Gastroesophageal sphincter (tissue), 4 donors: Measurements from ENCODE around the gene DGLUCY. TPM values are rescaled to one million over a fixed set of nuclear protein-coding genes. Genes with fewer than 3 reads are reported as not detected.

Experiments
- ATAC-seq: fragments of 150-250 bp; one replicate; pipeline ENCODE4 v1.9.1; 2016; ENCODE audit warnings: mild to moderate bottlenecking, moderate library complexity
- H3K27ac ChIP-seq, 4 donors: fragments of 200-600 bp; sonication (generic) in 3 of 4; 1 replicate in 3 of 4; 2 replicates in 1 of 4; pipeline ENCODE4 v1.5.1; 2016 to 2019
- H3K27me3 ChIP-seq: fragments of 200-600 bp; sonication (generic); one replicate; pipeline ENCODE4 v1.5.1; 2019
- H3K36me3 ChIP-seq, 2 donors: fragments of 200-600 bp; sonication (generic); one replicate each; pipeline ENCODE4 v1.5.1; 2019; ENCODE audit warnings: control low read depth in 1 of 2
- H3K4me1 ChIP-seq, 3 donors: fragments of 200-600 bp; sonication (generic); 1 replicate in 2 of 3; 2 replicates in 1 of 3; pipeline ENCODE4 v1.5.1; 2016 to 2019; ENCODE audit warnings: control low read depth in 2 of 3
- H3K4me3 ChIP-seq, 2 donors: fragments of 200-600 bp; sonication (generic); one replicate each; pipeline ENCODE4 v1.5.1; 2019; ENCODE audit warnings: mild to moderate bottlenecking in 1 of 2, moderate library complexity in 1 of 2
- H3K9me3 ChIP-seq, 3 donors: fragments of 200-600 bp; sonication (generic); one replicate each; pipeline ENCODE4 v1.5.1; 2017 to 2019; ENCODE audit warnings: control low read depth in 2 of 3
- CTCF ChIP-seq, 4 experiments: fragments of 200-600 bp in 2 of 4; fragments of 450-650 bp in 2 of 4; sonication (generic) in 1 of 4; IDR thresholded peaks; one replicate each; pipeline ENCODE4 v1.5.1; 2017 to 2019; ENCODE audit warnings: antibody characterized with exemption in 4 of 4, mild to moderate bottlenecking in 2 of 4, moderate library complexity in 2 of 4
- EP300 ChIP-seq: sonication (generic); formaldehyde crosslinking; IDR thresholded peaks from one replicate; pipeline ENCODE4 v1.6.1; 2017; ENCODE audit warnings: antibody characterized with exemption, mild to moderate bottlenecking
- POLR2A ChIP-seq, 2 donors: fragments of 450-650 bp; IDR thresholded peaks; one replicate each; pipeline ENCODE4 v1.6.1; 2017; ENCODE audit warnings: antibody characterized with exemption in 2 of 2, mild to moderate bottlenecking in 2 of 2, moderate library complexity in 1 of 2
- POLR2AphosphoS5 ChIP-seq: sonication (generic); formaldehyde crosslinking; IDR thresholded peaks from one replicate; pipeline ENCODE4 v1.6.1; 2017; ENCODE audit warnings: antibody characterized with exemption
- WGBS, 2 donors: methylation state at CpG; one replicate each; pipeline ENCODE4 v1.1.5; 2018; ENCODE audit warnings: low coverage in 1 of 2; 5-methylcytosine and 5-hydroxymethylcytosine counted together
- total RNA-seq, 4 donors: library from RNA; depleted of rRNA; stranded (reverse); fragments of >200 nt; gene quantifications; one replicate each; pipeline ENCODE4 v1.1.0, GENCODE V29; 2016

Gene DGLUCY
- total RNA-seq, 4 donors from 2014 or later: 52.8 to 118 (median 77.3) TPM

GRCh38 chr14:91184559-91184958, 70.7 kb downstream of the DGLUCY start:
- TF ChIP-seq CTCF (IDR thresholded peaks at IDR 0.05) (no peak), EP300 (no peak), POLR2A (IDR thresholded peaks at IDR 0.05) (no peak), POLR2AphosphoS5 (no peak)
- ATAC-seq: no peak
- H3K4me1 ChIP-seq: no peaks in the 10 kb centered on the region
- H3K27ac ChIP-seq: no peak overlapping the region
- no peaks in the 10 kb centered on the region for H3K9me3 ChIP-seq
- H3K4me3 ChIP-seq: no peak overlapping the region
- peaks cover 0 to 97% of the 10 kb centered on the region in 2 donors for H3K36me3 ChIP-seq
- no peaks in the 10 kb centered on the region for H3K27me3 ChIP-seq

DNA sequence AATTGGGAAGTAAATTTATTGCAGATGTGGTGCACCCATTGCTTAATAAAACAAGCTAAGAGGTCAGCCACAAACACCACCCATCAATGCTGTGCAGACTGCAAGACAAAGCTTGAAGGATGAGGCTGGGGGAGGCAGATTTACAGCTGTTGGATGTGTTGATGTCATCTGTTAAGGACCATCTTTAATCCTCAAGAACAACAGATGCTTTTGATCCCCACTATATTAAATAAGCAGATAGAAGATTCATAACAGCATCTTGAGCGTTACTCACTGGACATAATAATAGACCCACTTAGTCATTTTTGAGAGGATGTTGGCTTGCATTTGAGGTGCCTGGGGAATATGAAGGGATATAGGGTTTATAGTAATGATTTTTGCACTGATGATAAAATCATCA, 71.8 kb downstream of the DGLUCY start:
- no peak for ATAC-seq
- H3K27ac ChIP-seq: no peak overlapping the region
- no peaks in the 10 kb centered on the region for H3K27me3 ChIP-seq
- TF ChIP-seq POLR2A (IDR thresholded peaks at IDR 0.05) (no peak), CTCF (IDR thresholded peaks at IDR 0.05) (no peak), EP300 (no peak), POLR2AphosphoS5 (no peak)
- 7 to 13% methylated on average over 1 of the region's 1 CpG for WGBS, 2 donors
- H3K9me3 ChIP-seq: no peaks in the 10 kb centered on the region
- H3K4me1 ChIP-seq: no peaks in the 10 kb centered on the region
- no peak overlapping the region for H3K4me3 ChIP-seq
- H3K36me3 ChIP-seq: peaks cover 0 to 96% of the 10 kb centered on the region in 2 donors

GRCh38 chr14:91186515-91187066, 72.7 kb downstream of the DGLUCY start:
- Histone ChIP-seq H3K36me3 (peaks cover 0 to 96% of the 10 kb centered on the region in 2 donors), H3K27ac (no peak overlapping the region), H3K4me3 (no peak overlapping the region), H3K4me1 (no peaks in the 10 kb centered on the region), H3K27me3 (no peaks in the 10 kb centered on the region), H3K9me3 (no peaks in the 10 kb centered on the region)
- ATAC-seq: no peak
- 85 to 96% methylated on average over 3 of the region's 4 CpGs for WGBS, 2 donors
- TF ChIP-seq EP300 (no peak), POLR2AphosphoS5 (no peak), CTCF (IDR thresholded peaks at IDR 0.05) (no peak), POLR2A (IDR thresholded peaks at IDR 0.05) (no peak)

DNA sequence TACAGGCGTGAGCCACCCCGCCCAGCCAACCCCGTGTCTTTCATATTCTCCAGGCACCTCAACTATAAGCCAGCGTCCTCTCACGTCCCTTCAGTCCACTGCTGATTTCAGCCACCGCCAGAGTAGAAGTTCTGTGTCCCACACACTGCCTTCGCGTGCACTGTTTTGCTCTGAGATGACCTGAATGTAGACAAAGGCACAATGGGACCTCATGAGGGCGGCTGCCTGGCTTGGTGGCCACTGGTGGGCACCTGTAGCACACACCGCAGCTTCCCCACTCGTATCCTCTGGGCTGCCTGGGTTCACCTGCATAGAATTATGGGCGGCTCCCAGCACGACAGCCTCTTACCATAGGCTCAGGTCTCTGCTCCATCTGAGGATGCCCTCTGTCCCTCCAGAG, 73.4 kb downstream of the DGLUCY start:
- Histone ChIP-seq H3K27ac (no peak overlapping the region), H3K27me3 (no peaks in the 10 kb centered on the region), H3K4me1 (no peaks in the 10 kb centered on the region), H3K9me3 (no peaks in the 10 kb centered on the region), H3K4me3 (no peak overlapping the region), H3K36me3 (peaks cover 0 to 96% of the 10 kb centered on the region in 2 donors)
- TF ChIP-seq EP300: no peak
- TF ChIP-seq CTCF (IDR thresholded peaks at IDR 0.05): no peak
- TF ChIP-seq POLR2AphosphoS5: no peak
- TF ChIP-seq POLR2A (IDR thresholded peaks at IDR 0.05): no peak
- ATAC-seq: no peak
- 92 to 98% methylated on average over 5 to 7 of the region's 13 CpGs for WGBS, 2 donors

GRCh38 chr14:91190853-91191252, 77.0 kb downstream of the DGLUCY start:
- H3K4me3 ChIP-seq: no peak overlapping the region
- peaks cover 0 to 95% of the 10 kb centered on the region in 2 donors for H3K36me3 ChIP-seq
- H3K4me1 ChIP-seq: no peaks in the 10 kb centered on the region
- TF ChIP-seq POLR2A (IDR thresholded peaks at IDR 0.05) (no peak), EP300 (no peak), CTCF (IDR thresholded peaks at IDR 0.05) (no peak), POLR2AphosphoS5 (no peak)
- no peaks in the 10 kb centered on the region for H3K9me3 ChIP-seq
- WGBS, 2 donors: 82 to 92% methylated on average over 2 to 4 of the region's 9 CpGs
- no peaks in the 10 kb centered on the region for H3K27me3 ChIP-seq
- no peak overlapping the region for H3K27ac ChIP-seq
- no peak for ATAC-seq
